Fibroblast of lung (primary cell): ENCODE results near the gene IDUA. TPM values are rescaled to one million over a fixed set of nuclear protein-coding genes. Genes with fewer than 3 reads are reported as not detected.

Source experiments
- DNase-seq, 2 donors: peaks; one replicate each; pipeline versions ENCODE4 v3.0.0 to v3.0.0-alpha.2; 2010; ENCODE audit warnings: low read depth in 2 of 2
- H2AFZ ChIP-seq: 2 replicates; pipeline ENCODE4 v1.5.1; 2012; ENCODE audit warnings: low read length, control low read depth, inconsistent platforms
- H3K27ac ChIP-seq: 2 replicates; pipeline ENCODE4 v1.5.1; 2011; ENCODE audit warnings: low read length, control low read depth; ENCODE audit not compliant: insufficient read depth
- H3K27me3 ChIP-seq: 2 replicates; pipeline ENCODE4 v1.5.1; 2011; ENCODE audit warnings: mild to moderate bottlenecking, low read length; ENCODE audit not compliant: control insufficient read depth, insufficient read depth
- H3K36me3 ChIP-seq: 2 replicates; pipeline ENCODE4 v1.5.1; 2011; ENCODE audit warnings: low read length; ENCODE audit not compliant: control insufficient read depth, insufficient read depth
- H3K4me1 ChIP-seq: 2 replicates; pipeline ENCODE4 v1.5.1; 2011; ENCODE audit warnings: low read length; ENCODE audit not compliant: control insufficient read depth, insufficient read depth; ENCODE audit errors: extremely low read depth
- H3K4me2 ChIP-seq: 2 replicates; pipeline ENCODE4 v1.5.1; 2011; ENCODE audit warnings: low read length, control low read depth; ENCODE audit not compliant: insufficient read depth; ENCODE audit errors: extremely low read depth
- H3K4me3 ChIP-seq, 4 experiments: fragments of 200-600 bp in 1 of 4; sonication (generic) in 1 of 4; replicated peaks in 1 of 4; 2 replicates each; pipeline ENCODE4 v1.5.1; 2011 to 2016; ENCODE audit warnings: low read length in 4 of 4, low read depth in 3 of 4, mild to moderate bottlenecking in 3 of 4, control low read depth in 2 of 4, inconsistent platforms in 1 of 4, mixed read lengths in 1 of 4; ENCODE audit not compliant: insufficient read depth in 1 of 4; ENCODE audit errors: control extremely low read depth in 1 of 4
- H3K79me2 ChIP-seq: 2 replicates; pipeline ENCODE4 v1.5.1; 2012; ENCODE audit warnings: mild to moderate bottlenecking, low read length, inconsistent platforms; ENCODE audit not compliant: control insufficient read depth, insufficient read depth
- H3K9ac ChIP-seq: 2 replicates; pipeline ENCODE4 v1.5.1; 2011; ENCODE audit warnings: mild to moderate bottlenecking, low read length, control low read depth; ENCODE audit not compliant: insufficient read depth
- H3K9me3 ChIP-seq: 2 replicates; pipeline ENCODE4 v1.5.1; 2012; ENCODE audit warnings: low read depth, low read length; ENCODE audit not compliant: control insufficient read depth, insufficient read depth
- H4K20me1 ChIP-seq: 2 replicates; pipeline ENCODE4 v1.5.1; 2011; ENCODE audit warnings: low read length; ENCODE audit not compliant: control insufficient read depth, insufficient read depth; ENCODE audit errors: extremely low read depth
- CTCF ChIP-seq, 2 donors: IDR thresholded peaks in 1 of 2; conservative IDR thresholded peaks in 1 of 2; 1 replicate in 1 of 2; 2 replicates in 1 of 2; pipeline ENCODE4 v1.5.1; 2011 to 2012; ENCODE audit warnings: low read length in 2 of 2, control low read depth in 1 of 2, inconsistent platforms in 1 of 2, low read depth in 1 of 2, mild to moderate bottlenecking in 1 of 2
- EZH2 ChIP-seq: IDR thresholded peaks from 2 replicates; pipeline ENCODE4 v1.5.1; 2012; ENCODE audit warnings: low read length, control low read depth, mild to moderate bottlenecking; ENCODE audit errors: missing control alignments
- polyA plus RNA-seq, 2 donors: library from polyadenylated mRNA; depleted of rRNA in 1 of 2; stranded (reverse) in 1 of 2; unstranded in 1 of 2; fragments of >200 nt; gene quantifications; 2 replicates each; pipeline ENCODE4 v1.2.1, GENCODE V29; 2011 to 2012; ENCODE audit warnings: missing spikeins in 1 of 2
- total RNA-seq: library from RNA; depleted of rRNA; stranded (reverse); fragments of >200 nt; gene quantifications from 2 replicates; pipeline ENCODE4 v1.2.1, GENCODE V29; 2014

Gene IDUA
- total and polyA plus RNA-seq, 2 donors (not counting 1 experiment from before 2014, with no cell fraction given): 3.1 to 11.1 TPM

GRCh38 chr4:984336-985054, 2.3 kb upstream of the IDUA start:
- Histone ChIP-seq H3K4me3 (peak overlapping the region in 1 of 4 experiments; percentile 38), H4K20me1 (no peaks in the 10 kb centered on the region), H3K4me1 (no peaks in the 10 kb centered on the region), H3K9me3 (no peaks in the 10 kb centered on the region), H3K27ac (no peak overlapping the region), H2AFZ (peak overlapping the region; percentile 64), H3K79me2 (no peaks in the 10 kb centered on the region), H3K36me3 (no peaks in the 10 kb centered on the region), H3K27me3 (no peaks in the 10 kb centered on the region), H3K4me2 (peak overlapping the region; percentile 62), H3K9ac (no peak overlapping the region)
- DNase-seq: no peak
- TF ChIP-seq EZH2: no peak
- TF ChIP-seq CTCF (conservative IDR thresholded peaks at IDR 0.05 in 1 of 2, IDR thresholded peaks at IDR 0.05 in 1 of 2; ENCODE audit: low read depth in 1 of 2, low read length in 2 of 2): no peak

- DNase-seq: peak; percentile 23 to 34
- Histone ChIP-seq H3K79me2 (no peaks in the 10 kb centered on the region), H3K9me3 (no peaks in the 10 kb centered on the region), H3K4me1 (no peaks in the 10 kb centered on the region), H3K4me2 (peak overlapping the region; percentile 62), H3K27me3 (no peaks in the 10 kb centered on the region), H3K4me3 (peak overlapping the region in 2 of 4 experiments; percentile 6 to 38), H2AFZ (peak overlapping the region; percentile 64), H4K20me1 (no peaks in the 10 kb centered on the region), H3K27ac (no peak overlapping the region), H3K9ac (no peak overlapping the region), H3K36me3 (peaks cover 2% of the 10 kb centered on the region)
- TF ChIP-seq CTCF (conservative IDR thresholded peaks at IDR 0.05 in 1 of 2, IDR thresholded peaks at IDR 0.05 in 1 of 2; ENCODE audit: low read depth in 1 of 2, low read length in 2 of 2) (no peak), EZH2 (no peak)
These were observed 1.6 kb upstream of the IDUA start for GRCh38 chr4:985123-985830.

GRCh38 chr4:986428-986878, 391 bp upstream of the IDUA start:
- Histone ChIP-seq H3K27me3 (no peaks in the 10 kb centered on the region), H2AFZ (peak overlapping the region; percentile 87), H3K27ac (no peak overlapping the region), H3K4me2 (peak overlapping the region; percentile 86), H3K4me1 (no peaks in the 10 kb centered on the region), H3K9me3 (no peaks in the 10 kb centered on the region), H3K36me3 (peaks cover 4% of the 10 kb centered on the region), H4K20me1 (no peaks in the 10 kb centered on the region), H3K9ac (peak overlapping the region; percentile 55), H3K79me2 (no peaks in the 10 kb centered on the region), H3K4me3 (peak overlapping the region; percentile 46 to 84 (median 75))
- DNase-seq: no peak
- TF ChIP-seq CTCF (conservative IDR thresholded peaks at IDR 0.05 in 1 of 2, IDR thresholded peaks at IDR 0.05 in 1 of 2; ENCODE audit: low read depth in 1 of 2, low read length in 2 of 2): no peak
- no peak for TF ChIP-seq EZH2
